Measurements from ENCODE around the gene ALG9.

The ALG9 gene

GRCh38 chr11:111882202-111882601, 10.8 kb upstream of the ALG9 start:
- in situ Hi-C loops (cut with MboI; ENCODE audit: low sequenced_read_pairs): no loop called here

- in situ Hi-C loops (cut with MboI; ENCODE audit: low sequenced_read_pairs): no loop called here
Measured at GRCh38 chr11:111879637-111879960, 8.2 kb upstream of the ALG9 start.

GRCh38 chr11:111878849-111879636, 7.7 kb upstream of the ALG9 start, which contains the start of the genes CFAP68 and FDXACB1:
CFAP68 (plus strand) TSS chr11:111879541; CDS start chr11:111879561, 20 bp downstream.
FDXACB1 (minus strand) TSS chr11:111879165; CDS start chr11:111879132, 33 bp downstream.
- in situ Hi-C loops (cut with MboI; ENCODE audit: low sequenced_read_pairs): no loop called here

GRCh38 chr11:111878385-111878848, 7.0 kb upstream of the ALG9 start:
- in situ Hi-C loops (cut with MboI; ENCODE audit: low sequenced_read_pairs): no loop called here

- in situ Hi-C loops (cut with MboI; ENCODE audit: low sequenced_read_pairs): no loop called here
Measured at GRCh38 chr11:111871693-111872161, 346 bp upstream of the ALG9 start.

- in situ Hi-C loops (cut with MboI; ENCODE audit: low sequenced_read_pairs): no loop called here
Measured at GRCh38 chr11:111870522-111870885, 877 bp downstream of the ALG9 start.

DNA sequence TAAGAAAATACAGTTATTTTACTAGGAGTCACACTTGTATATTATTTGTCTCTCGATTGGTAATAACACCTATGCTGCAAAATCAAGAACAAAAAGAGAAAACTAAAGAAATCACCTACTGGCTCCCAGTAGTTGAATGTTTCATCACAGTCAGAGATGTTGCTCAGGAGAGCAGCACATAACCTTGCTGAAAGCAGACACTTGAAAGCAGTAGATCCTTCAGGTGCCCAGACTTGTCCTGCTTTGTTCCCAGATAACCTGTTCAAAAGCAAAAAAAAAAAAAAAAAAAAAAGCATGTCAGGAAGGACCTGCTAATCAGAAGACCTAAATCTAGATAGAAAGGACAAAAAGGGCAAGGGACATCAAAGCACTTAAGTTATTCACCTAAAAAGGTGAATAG, 1.3 kb downstream of the ALG9 start:
- in situ Hi-C loops (cut with MboI; ENCODE audit: low sequenced_read_pairs): no loop called here

GRCh38 chr11:111860257-111860656, 11.1 kb downstream of the ALG9 start:
- in situ Hi-C loops (cut with MboI; ENCODE audit: low sequenced_read_pairs): no loop called here

- in situ Hi-C loops (cut with MboI; ENCODE audit: low sequenced_read_pairs): no loop called here
Measured at GRCh38 chr11:111855506-111855905, 15.9 kb downstream of the ALG9 start.

- in situ Hi-C loops (cut with MboI; ENCODE audit: low sequenced_read_pairs): no loop called here
Measured at GRCh38 chr11:111852103-111852502, 19.3 kb downstream of the ALG9 start.

- in situ Hi-C loops (cut with MboI; ENCODE audit: low sequenced_read_pairs): no loop called here
Measured at GRCh38 chr11:111851636-111852035, 19.7 kb downstream of the ALG9 start.

DNA sequence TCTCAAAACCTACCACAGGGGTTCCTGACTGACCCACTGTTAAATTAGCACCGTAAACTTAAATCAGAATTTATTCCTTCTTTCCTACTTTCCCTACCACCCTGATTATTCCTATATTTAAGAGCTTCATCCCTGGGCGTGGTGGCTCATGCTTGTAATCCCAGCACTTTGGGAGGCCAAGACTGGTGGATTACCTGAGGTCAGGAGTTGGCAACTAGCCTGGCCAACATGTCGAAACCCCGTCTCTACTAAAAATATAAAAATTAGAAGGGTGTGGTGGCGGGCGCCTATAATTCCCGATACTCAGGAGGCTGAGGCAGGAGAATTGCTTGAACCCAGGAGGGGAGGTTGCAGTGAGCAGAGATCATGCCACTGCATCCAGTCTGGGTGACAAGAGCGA, 20.3 kb downstream of the ALG9 start:
- in situ Hi-C loops (cut with MboI; ENCODE audit: low sequenced_read_pairs): no loop called here

- in situ Hi-C loops (cut with MboI; ENCODE audit: low sequenced_read_pairs): no loop called here
Measured at GRCh38 chr11:111849631-111850030, 21.8 kb downstream of the ALG9 start.

DNA sequence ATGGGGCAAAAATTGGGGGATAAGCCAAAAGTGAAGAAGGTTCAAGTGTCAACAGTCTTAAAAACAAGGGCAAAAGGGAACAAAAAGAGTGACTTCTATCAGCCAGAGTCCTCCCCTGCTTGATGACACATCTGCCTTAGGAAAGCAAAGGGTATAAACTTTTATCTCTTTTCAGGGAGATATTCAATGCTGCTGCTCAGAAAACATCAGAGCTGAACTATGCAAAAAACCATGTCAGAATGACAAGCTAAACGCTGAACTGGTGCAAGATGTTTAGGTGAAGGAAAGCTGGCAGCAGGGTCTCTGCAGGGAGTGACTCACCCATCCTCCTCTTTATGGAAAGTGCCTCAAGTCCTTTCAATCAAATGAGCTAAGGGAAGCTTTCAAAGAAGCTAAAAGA, 24.7 kb downstream of the ALG9 start:
- in situ Hi-C loops (cut with MboI; ENCODE audit: low sequenced_read_pairs): no loop called here

- in situ Hi-C loops (cut with MboI; ENCODE audit: low sequenced_read_pairs): no loop called here
Measured at GRCh38 chr11:111846063-111846462, 25.3 kb downstream of the ALG9 start.

DNA sequence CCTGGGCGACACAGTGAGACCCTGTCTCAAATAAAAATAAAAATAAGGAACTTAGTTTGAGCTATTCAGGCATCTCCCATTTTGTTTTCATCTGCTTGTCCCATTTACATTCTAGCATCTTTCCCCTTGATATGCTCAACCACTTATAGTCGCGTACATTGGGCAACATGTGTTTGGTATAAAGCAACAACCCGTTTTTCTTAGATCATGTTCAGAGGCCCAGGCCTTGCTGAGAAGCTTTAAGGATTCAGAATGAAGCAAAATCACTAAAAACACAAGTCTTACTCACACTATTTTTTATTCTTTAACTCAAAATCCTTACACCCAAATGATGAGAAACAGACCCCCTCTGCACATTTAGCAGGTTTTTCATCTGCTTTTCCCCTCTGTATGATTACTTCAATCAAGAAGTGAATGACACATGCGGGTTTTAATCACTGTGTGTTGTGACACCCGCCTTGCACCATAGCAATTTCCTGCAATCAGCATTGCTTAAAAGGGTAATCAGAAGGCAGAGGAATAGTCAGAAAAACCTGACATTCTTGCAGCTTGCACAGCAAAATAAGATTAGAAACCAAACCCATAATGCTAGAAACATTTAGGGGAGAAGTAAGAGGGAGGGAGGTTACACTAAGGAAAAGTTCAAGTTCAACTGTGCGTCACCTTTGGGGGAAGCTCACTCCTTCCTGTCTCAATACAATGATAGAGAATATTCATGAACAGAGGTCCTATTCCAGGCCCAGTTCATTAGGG, 25.9 kb downstream of the ALG9 start:
- in situ Hi-C loops (cut with MboI; ENCODE audit: low sequenced_read_pairs): no loop called here

DNA sequence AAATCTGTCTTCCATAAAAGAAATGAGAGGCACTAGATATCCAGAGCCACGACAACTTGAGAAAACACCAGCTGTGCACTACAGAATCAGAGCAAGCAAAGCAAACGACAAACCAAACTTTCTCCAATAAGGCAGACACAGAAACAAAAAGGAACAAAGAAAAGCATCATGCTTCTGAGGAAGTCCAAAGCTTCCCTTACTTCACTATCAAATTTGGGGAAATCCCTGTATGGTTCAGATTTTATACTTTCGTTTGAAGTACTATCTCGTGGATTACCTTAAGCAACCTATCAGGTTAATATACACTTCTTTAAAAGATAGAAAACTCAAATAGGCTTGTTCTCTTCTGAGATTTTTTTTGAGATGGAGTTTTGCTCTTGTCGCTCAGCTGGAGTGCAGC, 27.7 kb downstream of the ALG9 start:
- in situ Hi-C loops (cut with MboI; ENCODE audit: low sequenced_read_pairs): no loop called here

DNA sequence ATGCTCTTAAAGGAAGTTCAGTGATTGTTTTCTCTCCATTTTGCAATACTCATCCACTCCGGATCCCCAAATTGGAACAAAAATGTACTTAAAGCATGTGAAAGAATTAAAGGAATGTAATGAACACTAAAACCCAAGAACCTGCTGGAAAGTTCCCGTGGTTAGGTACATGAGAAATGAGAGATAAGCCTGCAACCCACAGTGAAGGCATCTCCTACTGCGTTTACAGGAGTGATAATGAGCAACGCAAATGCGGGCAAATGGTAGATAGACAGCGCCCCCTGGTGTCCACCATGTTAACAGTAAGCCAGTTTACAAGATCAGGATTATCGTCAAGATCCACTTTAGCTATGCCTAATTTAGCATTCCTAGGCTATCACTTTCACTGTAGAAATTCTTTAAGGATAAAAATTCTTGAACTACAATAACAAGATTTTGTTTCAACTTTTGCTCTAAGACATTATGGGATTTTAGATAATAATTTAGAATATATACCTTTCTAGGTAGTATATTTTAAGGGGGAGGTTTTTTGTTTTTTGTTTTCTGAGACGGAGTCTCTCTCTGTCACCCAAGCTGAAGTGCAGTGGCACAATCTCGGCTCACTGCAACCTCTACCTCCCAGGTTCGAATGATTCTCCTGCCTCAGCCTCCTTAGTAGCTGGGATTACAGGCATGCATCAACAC, 29.9 kb downstream of the ALG9 start:
- in situ Hi-C loops (cut with MboI; ENCODE audit: low sequenced_read_pairs): no loop called here

- in situ Hi-C loops (cut with MboI; ENCODE audit: low sequenced_read_pairs): no loop called here
Measured at GRCh38 chr11:111840143-111840542, 31.2 kb downstream of the ALG9 start.

DNA sequence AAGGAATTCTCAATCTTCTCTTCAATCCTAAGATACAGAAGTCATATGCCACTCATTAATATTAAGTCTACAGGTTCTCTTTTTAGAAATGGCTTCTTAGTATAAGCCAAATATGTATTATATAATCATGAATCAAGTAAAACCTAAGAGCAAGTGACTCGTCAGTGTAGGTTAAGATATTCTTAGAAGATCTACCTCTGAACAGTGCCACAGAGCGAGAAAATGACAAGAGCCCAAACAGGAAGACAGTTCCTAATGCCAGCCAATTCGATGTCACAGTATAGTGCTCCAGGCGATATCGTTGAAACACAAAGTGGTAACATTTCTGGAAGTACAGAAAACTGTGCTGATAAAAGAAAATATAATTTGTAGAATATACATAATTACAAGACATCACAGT, 33.3 kb downstream of the ALG9 start:
- in situ Hi-C loops (cut with MboI; ENCODE audit: low sequenced_read_pairs): no loop called here

- in situ Hi-C loops (cut with MboI; ENCODE audit: low sequenced_read_pairs): no loop called here
Measured at GRCh38 chr11:111837366-111837891, 34.0 kb downstream of the ALG9 start.

All from HL-60/S4 treated with phorbol 12-myristate 13-acetate at 8.2 ng/mL for 4 days and 3 days (cell line).